GM19463 (cell line): ENCODE data around the gene CHST2.

Experiments
- ATAC-seq: cut with Tn5 transposase; IDR thresholded peaks from one replicate; pipeline ENCODE4 v1.9.1; 2021; ENCODE audit warnings: mild to moderate bottlenecking, moderate library complexity; ENCODE audit not compliant: unreplicated experiment

CHST2 gene

GRCh38 chr3:143128227-143128955 is 8.8 kb downstream of the CHST2 start:
- no peak for ATAC-seq

- ATAC-seq: no peak
Observed at GRCh38 chr3:143132246-143132980, 12.8 kb downstream of the CHST2 start.

GRCh38 chr3:143134471-143134870 is 14.9 kb downstream of the CHST2 start:
- ATAC-seq: no peak

- ATAC-seq: no peak
Observed at GRCh38 chr3:143135150-143135549, 15.6 kb downstream of the CHST2 start.

GRCh38 chr3:143137435-143138036 is 18.0 kb downstream of the CHST2 start:
- no peak for ATAC-seq

- no peak for ATAC-seq
Observed at GRCh38 chr3:143138953-143139352, 19.4 kb downstream of the CHST2 start.

GRCh38 chr3:143139762-143140161 is 20.2 kb downstream of the CHST2 start:
- ATAC-seq: no peak

GRCh38 chr3:143140550-143140949 is 21.0 kb downstream of the CHST2 start:
- no peak for ATAC-seq

GRCh38 chr3:143142354-143142753 is 22.8 kb downstream of the CHST2 start:
- ATAC-seq: no peak

GRCh38 chr3:143145906-143146305 is 26.3 kb downstream of the CHST2 start:
- no peak for ATAC-seq

- no peak for ATAC-seq
Observed at GRCh38 chr3:143146486-143147274, 27.1 kb downstream of the CHST2 start.

GRCh38 chr3:143147707-143148106 is 28.1 kb downstream of the CHST2 start:
- no peak for ATAC-seq

- ATAC-seq: no peak
Observed at GRCh38 chr3:143150071-143150470, 30.5 kb downstream of the CHST2 start.

GRCh38 chr3:143151004-143151731 is 31.6 kb downstream of the CHST2 start:
- ATAC-seq: no peak

GRCh38 chr3:143152043-143152442 is 32.5 kb downstream of the CHST2 start:
- peak; percentile 65 for ATAC-seq

- no peak for ATAC-seq
Observed at GRCh38 chr3:143155756-143156155, 36.2 kb downstream of the CHST2 start.

- peak; percentile 84 for ATAC-seq
Observed at GRCh38 chr3:143158014-143158988, 38.7 kb downstream of the CHST2 start.

- no peak for ATAC-seq
Observed at GRCh38 chr3:143160437-143160836, 40.9 kb downstream of the CHST2 start.

GRCh38 chr3:143163562-143164100 is 44.1 kb downstream of the CHST2 start:
- no peak for ATAC-seq
